ENCODE data around the gene ZNF627.
"Not testable (repeated sequence)": the region's sequence is repeated elsewhere in the genome, so short reads cannot be mapped to it uniquely, and the experiment has no call there.

The ZNF627 gene

GRCh38 chr19:11576227-11576626, 21.1 kb upstream of the ZNF627 start:
- no peak for DNase-seq

GRCh38 chr19:11577451-11578257, 19.6 kb upstream of the ZNF627 start, which contains the start of gene ACP5:
Gene ACP5 (minus strand): TSS chr19:11577645. CDS start chr19:11577317, 328 bp downstream.
- DNase-seq, result no peak

- DNase-seq, result no peak
These were observed 18.8 kb upstream of the ZNF627 start for GRCh38 chr19:11578258-11579142.

- no peak for DNase-seq
These were observed 17.2 kb upstream of the ZNF627 start for GRCh38 chr19:11580116-11580515.

- DNase-seq, result no peak
These were observed 15.5 kb upstream of the ZNF627 start for GRCh38 chr19:11581740-11582139.

GRCh38 chr19:11586331-11586730, 11.0 kb upstream of the ZNF627 start:
- no peak for DNase-seq

GRCh38 chr19:11587302-11587974, 9.8 kb upstream of the ZNF627 start:
- DNase-seq, result peak; percentile 68

- no peak for DNase-seq
These were observed 9.2 kb upstream of the ZNF627 start for GRCh38 chr19:11587975-11588631.

- DNase-seq, result no peak
These were observed 3.2 kb upstream of the ZNF627 start for GRCh38 chr19:11594084-11594483.

- no peak for DNase-seq
These were observed 1.1 kb upstream of the ZNF627 start for GRCh38 chr19:11596156-11596555.

GRCh38 chr19:11598103-11598483, 810 bp downstream of the ZNF627 start:
- no peak for DNase-seq

- DNase-seq, result no peak
These were observed 1.5 kb downstream of the ZNF627 start for GRCh38 chr19:11598746-11599145.

GRCh38 chr19:11599704-11600103, 2.4 kb downstream of the ZNF627 start:
- not testable (repeated sequence) for DNase-seq

- DNase-seq, result no peak
These were observed 9.2 kb downstream of the ZNF627 start for GRCh38 chr19:11606484-11606883.

GRCh38 chr19:11611730-11612129, 14.4 kb downstream of the ZNF627 start:
- DNase-seq, result no peak

GRCh38 chr19:11612816-11613511, 15.7 kb downstream of the ZNF627 start:
- no peak for DNase-seq

- DNase-seq, result no peak
These were observed 20.1 kb downstream of the ZNF627 start for GRCh38 chr19:11617180-11618062.

GRCh38 chr19:11620553-11620952, 23.3 kb downstream of the ZNF627 start:
- DNase-seq, result no peak

- not testable (repeated sequence) for DNase-seq
These were observed 25.1 kb downstream of the ZNF627 start for GRCh38 chr19:11622401-11622800.

GRCh38 chr19:11624069-11624463, 26.8 kb downstream of the ZNF627 start:
- DNase-seq, result no peak

GRCh38 chr19:11626252-11626651, 29.0 kb downstream of the ZNF627 start:
- no peak for DNase-seq
